Measurements from ENCODE around the gene ACTR1A. TPM values are rescaled to one million over a fixed set of nuclear protein-coding genes. Genes with fewer than 3 reads are reported as not detected.

The ACTR1A gene
- polyA plus RNA-seq, 1 donor: 81.0 TPM

Other genes starting within 250 kb of the ACTR1A start
- gene NFKB2, start 107.0 kb downstream of the ACTR1A start, polyA plus RNA-seq (ENCODE audit: insufficient read length): 18.7 TPM
- 4.9 TPM for gene PSD, start 83.9 kb downstream of the ACTR1A start, polyA plus RNA-seq (ENCODE audit: insufficient read length)
- gene FBXL15, start 81.9 kb downstream of the ACTR1A start, polyA plus RNA-seq (ENCODE audit: insufficient read length): 6.9 TPM
- 55.8 TPM for gene CUEDC2, start 70.1 kb downstream of the ACTR1A start, polyA plus RNA-seq (ENCODE audit: insufficient read length)
- 0.30 TPM for gene C10orf95, start 51.2 kb downstream of the ACTR1A start, polyA plus RNA-seq (ENCODE audit: insufficient read length)
- gene SUFU, start 1.3 kb upstream of the ACTR1A start, polyA plus RNA-seq (ENCODE audit: insufficient read length): 16.4 TPM
- gene TRIM8, start 141.8 kb upstream of the ACTR1A start, polyA plus RNA-seq (ENCODE audit: insufficient read length): 97.5 TPM
- 12.5 TPM for gene ARL3, start 211.7 kb upstream of the ACTR1A start, polyA plus RNA-seq (ENCODE audit: insufficient read length)
- gene SFXN2, start 211.9 kb upstream of the ACTR1A start, polyA plus RNA-seq (ENCODE audit: insufficient read length): 7.5 TPM
- 44.8 TPM for gene WBP1L, start 241.2 kb upstream of the ACTR1A start, polyA plus RNA-seq (ENCODE audit: insufficient read length)